GM21737 (cell line): ENCODE measurements around the gene ZNF655.
A peak's percentile ranks its signal among the peaks of the same experiment; 100 is the strongest.
"Not testable (repeated sequence)": the region's sequence is repeated elsewhere in the genome, so short reads cannot be mapped to it uniquely, and the experiment has no call there.

ENCODE experiments used
- ATAC-seq: cut with Tn5 transposase; IDR thresholded peaks from one replicate; pipeline ENCODE4 v1.9.1; 2021; ENCODE audit warnings: mild to moderate bottlenecking, moderate library complexity; ENCODE audit not compliant: unreplicated experiment

ZNF655 gene, protein sequence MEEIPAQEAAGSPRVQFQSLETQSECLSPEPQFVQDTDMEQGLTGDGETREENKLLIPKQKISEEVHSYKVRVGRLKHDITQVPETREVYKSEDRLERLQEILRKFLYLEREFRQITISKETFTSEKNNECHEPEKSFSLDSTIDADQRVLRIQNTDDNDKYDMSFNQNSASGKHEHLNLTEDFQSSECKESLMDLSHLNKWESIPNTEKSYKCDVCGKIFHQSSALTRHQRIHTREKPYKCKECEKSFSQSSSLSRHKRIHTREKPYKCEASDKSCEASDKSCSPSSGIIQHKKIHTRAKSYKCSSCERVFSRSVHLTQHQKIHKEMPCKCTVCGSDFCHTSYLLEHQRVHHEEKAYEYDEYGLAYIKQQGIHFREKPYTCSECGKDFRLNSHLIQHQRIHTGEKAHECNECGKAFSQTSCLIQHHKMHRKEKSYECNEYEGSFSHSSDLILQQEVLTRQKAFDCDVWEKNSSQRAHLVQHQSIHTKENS

DNA sequence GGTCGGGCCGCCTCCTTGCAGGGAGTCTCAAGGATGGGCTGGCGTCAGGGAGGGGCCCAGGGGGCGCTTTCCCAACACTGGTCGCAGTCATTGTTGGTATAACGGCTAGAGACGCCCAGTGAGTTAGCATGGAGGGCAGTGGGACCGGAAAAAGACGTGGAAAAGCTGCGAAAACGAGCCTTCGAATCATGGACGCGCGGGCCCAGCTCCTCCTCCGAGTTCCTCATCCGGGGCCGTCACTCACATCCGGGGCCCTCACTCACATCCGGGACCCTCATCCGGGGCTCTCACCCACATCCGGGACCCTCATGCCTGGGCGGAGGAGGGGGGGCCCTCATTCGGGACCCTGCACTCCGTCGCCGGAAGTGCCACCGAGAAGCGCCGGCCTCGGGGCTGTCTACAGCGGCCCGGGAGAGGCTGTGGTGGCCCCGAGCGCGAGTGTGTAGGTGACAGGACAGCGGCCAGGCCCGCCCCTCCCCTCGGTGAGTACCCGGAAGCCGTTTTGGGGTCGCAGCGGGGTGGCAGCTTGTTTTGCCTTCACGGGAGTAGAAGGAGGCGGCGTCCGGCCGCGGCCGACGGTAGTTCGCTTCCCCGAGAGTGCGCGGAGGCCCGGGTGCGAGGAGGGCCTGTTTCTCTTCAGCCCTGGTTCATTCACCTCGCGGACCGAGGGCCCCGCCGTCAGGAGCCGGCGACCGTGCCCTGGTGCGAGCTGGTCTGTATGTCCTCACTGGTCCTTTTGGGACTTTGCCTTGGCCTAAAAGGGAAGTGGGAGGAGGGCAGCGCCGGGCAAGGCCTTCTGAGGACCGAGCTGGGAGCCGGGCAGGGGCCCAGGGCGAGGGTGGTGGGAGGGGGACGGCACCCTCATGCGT is at the start of gene ZNF655:
ZNF655 (plus strand) TSS at position 337 of the 869 bp plus-strand sequence. CDS start 1,918 bp downstream, outside the sequence.
- peak; percentile 71 for ATAC-seq

DNA sequence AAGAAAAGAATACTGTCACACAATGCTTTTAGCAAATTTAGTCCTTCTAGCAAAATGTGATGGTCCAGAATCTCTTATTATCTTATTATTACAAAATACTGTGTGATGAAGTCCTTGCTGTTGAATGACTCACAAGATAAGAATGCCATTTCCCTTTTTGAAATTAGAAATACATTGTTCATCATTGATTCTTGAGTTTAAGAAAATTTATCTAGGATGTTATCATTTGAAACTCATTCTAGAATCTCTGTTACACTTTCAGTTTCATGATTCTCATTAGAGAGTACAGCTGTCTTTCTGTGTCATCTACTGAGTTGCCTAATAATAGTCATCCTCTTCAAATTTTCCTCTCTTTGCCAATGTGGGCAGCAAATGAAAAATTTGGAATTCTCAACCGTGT is 44.4 kb upstream of the ZNF655 start:
- no peak for ATAC-seq

DNA sequence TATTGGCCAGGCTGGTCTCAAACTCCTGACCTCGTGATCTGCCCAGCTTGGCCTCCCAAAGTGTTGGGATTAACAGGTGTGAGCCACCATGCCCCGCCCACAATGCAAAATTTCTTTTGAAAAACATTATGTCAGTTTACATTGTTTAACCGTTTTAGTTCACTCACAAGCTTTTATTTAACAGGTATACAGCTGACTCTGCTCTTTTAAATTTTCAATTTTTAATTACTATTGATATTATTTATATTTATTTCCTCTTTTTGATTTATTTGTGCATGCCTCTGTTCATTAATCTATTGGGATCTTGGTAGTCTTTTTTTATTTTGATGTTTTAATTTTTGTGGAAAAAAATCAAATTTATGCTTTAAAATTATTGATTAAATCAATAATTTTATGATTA is 37.0 kb upstream of the ZNF655 start:
- no peak for ATAC-seq

DNA sequence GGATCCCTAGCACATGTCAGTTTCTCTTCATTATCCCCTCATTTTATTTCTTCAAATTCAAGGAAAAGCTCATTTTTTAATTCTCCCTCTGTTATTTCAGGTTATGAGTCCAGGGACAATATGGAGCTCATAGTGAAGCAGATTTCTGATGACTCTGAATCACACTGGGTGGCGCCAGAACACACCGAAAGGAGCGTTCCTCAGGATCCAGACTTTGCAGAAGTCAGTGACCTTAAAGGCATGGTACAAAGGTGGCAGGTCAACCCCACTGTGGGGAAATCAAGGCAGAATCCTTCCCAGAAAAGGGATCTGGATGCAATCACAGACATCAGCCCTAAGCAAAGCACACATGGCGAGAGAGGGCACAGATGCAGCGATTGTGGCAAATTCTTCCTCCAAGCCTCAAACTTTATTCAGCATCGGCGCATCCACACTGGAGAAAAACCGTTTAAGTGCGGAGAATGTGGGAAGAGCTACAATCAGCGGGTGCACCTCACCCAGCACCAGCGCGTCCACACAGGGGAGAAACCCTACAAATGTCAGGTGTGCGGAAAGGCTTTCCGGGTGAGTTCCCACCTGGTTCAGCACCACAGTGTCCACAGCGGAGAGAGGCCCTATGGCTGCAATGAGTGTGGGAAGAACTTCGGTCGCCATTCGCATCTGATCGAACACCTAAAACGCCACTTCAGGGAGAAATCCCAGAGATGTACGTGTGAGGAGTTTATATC is 32.6 kb upstream of the ZNF655 start:
- no peak for ATAC-seq

DNA sequence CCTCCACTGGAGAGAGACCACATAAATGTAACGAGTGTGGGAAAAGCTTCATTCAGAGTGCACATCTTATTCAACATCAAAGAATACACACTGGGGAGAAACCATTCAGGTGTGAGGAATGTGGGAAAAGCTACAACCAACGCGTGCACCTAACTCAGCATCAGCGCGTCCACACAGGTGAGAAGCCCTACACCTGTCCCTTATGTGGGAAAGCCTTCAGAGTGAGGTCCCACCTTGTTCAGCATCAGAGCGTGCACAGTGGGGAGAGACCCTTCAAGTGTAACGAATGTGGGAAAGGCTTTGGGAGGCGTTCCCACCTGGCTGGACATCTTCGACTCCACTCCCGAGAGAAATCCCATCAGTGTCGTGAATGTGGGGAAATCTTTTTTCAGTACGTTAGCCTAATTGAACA is 27.1 kb upstream of the ZNF655 start:
- ATAC-seq: no peak

DNA sequence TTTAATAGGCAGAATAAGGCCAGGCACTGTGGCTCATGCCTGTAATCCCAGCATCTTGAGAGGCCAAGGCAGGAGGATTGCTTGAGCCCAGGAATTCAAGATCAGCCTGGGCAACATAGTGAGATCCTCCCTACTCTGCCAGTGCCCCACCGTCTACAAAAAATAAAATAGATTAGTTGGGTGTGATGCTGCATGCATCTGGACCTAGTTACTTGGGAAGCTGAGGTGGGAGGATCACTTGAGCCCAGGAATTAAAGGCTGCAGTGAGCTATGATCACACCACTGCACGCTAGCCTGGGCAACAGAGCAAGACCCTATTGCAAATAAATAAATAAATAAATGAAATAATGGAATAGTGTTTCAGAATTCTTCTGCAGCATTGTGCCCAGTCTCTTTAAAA is 22.8 kb upstream of the ZNF655 start:
- ATAC-seq: no peak

DNA sequence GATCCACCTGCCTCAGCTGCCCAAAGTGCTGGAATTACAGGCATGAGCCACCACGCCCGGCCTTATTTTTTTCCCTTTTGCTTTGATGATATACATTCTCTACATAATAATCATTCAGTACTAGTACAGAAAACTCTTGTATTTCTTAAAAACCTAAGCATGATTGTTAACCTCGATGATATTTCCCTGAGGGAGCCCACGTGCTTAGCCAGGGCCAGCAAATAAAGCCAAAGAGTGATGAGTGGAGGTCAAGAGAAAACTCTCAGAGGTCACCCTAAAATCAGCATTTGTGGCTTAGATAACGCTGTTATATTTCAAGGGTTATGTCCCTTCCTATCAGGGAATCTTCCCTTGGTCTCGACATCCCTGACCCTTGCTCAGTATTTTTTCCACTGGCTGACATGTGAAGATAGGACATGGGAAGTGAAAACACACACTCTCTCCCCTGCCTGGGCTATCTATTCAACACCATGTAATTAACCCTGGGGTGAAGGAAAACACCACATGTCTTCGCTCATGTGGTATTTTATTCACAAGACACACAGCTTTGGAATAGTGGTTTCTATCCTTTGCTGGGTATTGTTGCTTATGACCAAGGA is 19.1 kb upstream of the ZNF655 start:
- no peak for ATAC-seq

DNA sequence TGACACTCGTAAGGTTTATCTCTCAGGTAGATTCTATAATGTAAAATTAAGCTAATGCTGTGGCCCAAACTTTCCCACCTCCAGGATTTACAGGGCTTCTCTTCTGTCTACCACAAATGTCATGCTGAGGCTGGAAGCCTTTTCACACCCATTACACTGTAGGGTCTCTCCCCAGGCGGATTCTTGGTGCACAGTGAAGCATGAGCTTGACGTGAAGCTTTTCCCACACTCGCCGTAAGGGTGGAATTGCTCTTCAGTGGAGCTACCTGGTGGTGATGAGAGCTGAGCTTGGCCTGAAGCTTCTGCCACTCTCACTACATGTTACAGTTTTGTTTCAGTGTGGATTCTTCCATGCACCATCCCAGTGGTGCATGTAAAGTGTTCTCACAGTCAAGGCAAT is 17.9 kb upstream of the ZNF655 start:
- ATAC-seq: no peak

DNA sequence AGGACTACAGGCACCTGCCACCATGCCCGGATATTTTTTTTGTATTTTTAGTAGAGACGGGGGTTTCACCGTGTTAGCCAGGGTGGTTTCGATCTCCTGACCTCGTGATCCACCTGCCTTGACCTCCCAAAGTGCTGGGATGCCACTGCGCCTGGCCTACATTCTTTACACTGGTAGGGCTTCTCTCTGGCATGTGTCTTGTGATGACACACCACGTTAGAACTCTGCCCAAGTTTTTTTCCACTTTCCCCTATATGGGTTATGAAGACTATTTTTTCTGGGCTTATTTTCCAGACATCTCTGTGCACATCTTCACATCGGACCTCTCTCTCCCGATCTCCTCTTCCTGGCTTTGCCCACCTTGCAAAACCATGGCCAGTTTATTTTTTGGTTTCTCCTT is 17.2 kb upstream of the ZNF655 start:
- no peak for ATAC-seq

DNA sequence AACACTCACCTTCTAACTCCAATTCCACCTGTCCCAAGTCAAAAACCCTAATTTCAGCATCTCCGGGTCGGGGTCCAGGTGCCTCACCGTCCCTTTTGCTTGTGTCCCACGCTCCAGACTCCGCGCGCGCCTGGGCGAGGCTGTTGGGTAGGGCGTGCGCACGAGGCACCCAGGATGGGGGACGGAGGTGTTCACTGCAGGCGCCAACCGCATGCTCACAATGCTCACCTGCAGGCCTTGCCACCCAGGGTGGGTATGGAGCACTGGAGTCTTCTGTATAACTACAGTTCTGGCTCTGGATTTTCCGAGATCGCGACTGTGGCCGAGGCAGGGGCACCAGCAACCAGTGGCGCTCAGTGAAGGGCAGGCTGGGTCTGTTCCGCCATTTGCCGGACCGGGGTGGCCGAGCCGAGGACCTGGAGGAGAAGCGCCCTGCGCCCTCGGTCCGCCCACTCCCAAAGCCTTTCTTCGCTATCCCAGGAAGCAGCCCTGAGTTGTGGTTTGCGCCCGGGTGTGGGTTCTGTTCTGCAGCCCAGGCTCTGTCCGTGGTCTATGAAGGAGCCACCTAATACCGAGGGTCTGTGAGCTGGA is 15.3 kb upstream of the ZNF655 start:
- ATAC-seq: no peak

DNA sequence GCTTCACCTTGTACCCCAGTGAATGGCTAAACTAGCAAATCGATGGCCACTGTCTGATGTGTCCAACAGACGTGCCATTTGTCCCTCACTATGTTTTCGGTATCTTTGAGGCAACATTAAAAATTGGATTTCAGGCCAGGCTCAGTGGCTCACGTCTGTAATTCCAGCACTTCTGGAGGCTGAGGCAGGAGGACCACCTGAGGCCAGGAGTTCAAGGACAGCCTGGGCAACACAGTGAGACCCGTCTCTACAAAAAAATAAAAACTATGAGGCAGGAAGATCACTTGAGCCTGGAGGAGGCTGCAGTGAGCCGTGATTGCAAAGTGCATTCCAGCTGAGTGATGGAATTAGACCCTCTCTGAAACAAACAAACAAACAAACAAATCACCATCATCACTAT is 14.5 kb upstream of the ZNF655 start:
- no peak for ATAC-seq

DNA sequence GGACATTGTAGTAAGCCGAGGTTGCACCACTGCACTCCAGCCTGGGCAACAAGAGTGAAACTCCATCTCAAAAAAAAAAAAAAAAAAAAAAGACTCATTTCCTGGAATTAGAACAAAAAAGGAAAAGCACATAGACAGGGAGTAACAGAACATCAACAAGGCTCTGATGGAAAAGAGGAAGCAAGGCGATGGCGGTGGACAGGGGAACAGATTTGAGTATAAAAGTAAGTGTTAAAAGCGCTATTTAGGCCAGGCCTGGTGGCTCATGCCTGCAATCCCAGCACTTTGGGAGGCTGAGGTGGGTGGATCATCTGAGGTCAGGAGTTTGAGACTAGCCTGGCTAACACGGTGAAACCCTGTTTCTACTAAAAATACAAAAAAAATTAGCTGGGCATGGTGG is 13.1 kb upstream of the ZNF655 start:
- ATAC-seq: not testable (repeated sequence)

DNA sequence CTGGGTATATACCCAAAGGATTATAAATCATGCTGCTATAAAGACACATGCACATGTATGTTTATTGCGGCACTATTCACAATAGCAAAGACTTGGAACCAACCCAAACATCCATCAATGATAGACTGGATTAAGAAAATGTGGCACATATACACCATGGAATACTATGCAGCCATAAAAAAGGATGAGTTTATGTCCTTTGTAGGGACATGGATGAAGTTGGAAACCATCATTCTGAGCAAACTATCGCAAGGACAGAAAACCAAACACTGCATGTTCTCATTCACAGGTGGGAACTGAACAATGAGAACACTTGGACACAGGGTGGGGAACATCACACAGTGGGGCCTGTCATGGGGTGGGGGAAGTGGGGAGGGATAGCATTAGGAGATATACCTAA is 8.9 kb upstream of the ZNF655 start:
- ATAC-seq: not testable (repeated sequence)

DNA sequence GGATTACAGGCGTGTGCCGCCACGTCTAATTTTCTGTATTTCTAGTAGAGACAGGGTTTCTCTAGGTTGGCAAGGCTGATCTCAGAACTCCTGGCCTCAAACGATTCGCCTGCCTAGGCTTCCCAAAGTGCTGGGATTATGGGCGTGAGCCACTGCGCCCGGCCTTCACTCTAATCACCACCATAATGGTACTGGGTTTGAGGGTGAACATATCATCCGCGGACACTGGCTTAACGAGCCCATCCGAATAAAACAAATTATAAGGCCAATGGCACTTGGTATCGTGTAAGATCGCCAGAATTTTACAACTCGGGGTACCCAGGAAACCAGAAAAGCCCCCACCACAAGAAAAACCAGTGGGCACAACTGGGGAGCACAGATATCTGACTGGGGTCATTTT is 7.1 kb upstream of the ZNF655 start:
- no peak for ATAC-seq

DNA sequence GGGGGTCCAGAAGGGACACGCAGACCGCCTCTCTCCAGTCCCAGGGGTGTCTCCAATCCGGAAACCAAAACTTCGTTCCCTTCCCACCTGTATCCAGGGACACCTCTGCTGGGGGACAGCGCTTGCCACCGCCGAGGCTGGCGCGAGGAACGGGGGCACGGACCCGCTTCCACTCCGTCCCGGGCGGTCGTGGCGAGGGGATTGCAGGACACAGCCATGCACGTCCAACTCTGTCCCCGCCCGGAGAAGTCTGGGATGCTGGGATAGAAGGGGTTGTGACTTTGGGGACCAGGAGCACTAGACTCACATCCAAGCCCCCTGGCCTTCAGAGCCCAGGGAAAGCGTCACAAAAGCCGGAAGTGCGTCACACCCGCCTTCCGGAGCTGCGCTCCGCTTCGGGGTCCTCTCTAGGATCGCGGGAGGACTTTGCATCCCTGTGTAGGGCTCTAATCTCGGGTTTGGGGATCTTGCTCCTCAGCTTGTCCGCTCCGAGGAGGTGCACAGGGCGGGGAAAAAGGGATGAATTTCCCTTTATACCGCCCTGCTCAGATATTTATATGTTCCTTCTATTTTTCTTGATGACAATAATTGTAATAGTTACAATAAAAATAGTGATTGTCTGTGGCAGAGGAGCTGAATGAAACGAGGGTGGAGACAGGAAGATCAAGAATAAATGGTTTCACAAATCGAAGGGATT is 6.5 kb upstream of the ZNF655 start, which contains the start of gene FAM200A:
FAM200A (minus strand) TSS at position 348 of the 697 bp plus-strand sequence. CDS start 3,707 bp downstream, outside the sequence.
- ATAC-seq: peak; percentile 94

DNA sequence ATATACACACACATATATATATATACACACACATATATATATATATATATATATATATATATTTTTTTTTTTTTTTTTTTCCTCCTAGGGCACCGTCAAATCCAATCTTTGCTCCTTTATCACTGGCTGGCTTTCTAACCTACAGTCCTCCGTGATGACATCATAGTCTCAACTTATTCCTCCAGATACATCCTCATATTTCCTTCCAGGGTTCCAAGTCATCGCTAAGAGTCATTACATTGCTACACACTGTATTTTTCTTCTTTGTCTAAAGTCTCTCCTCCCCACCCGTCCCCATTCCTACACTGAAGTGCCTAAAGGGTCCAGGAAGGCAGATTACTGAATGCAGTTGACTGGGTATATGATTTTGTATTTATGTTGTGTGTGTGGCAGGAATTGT is 5.4 kb upstream of the ZNF655 start:
- no peak for ATAC-seq

DNA sequence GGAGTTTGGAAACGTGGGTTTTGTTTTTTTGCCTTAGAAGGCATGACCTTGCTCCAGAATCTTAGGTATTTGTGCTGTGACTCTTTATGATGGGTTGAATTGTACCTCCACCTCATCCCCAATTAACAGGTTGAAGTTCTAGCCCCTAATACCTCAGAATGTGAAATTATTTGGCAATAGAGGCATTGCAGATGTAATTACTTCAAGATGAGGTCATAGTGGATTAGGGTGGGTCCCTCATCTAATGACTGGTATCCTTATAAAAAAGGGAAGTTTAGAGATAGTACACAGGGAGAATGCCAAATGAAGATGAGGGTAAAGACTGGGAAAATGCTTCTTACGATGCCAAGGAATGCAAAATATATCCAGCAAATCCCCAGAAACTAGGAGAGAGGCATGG is 3.5 kb upstream of the ZNF655 start:
- ATAC-seq: no peak

DNA sequence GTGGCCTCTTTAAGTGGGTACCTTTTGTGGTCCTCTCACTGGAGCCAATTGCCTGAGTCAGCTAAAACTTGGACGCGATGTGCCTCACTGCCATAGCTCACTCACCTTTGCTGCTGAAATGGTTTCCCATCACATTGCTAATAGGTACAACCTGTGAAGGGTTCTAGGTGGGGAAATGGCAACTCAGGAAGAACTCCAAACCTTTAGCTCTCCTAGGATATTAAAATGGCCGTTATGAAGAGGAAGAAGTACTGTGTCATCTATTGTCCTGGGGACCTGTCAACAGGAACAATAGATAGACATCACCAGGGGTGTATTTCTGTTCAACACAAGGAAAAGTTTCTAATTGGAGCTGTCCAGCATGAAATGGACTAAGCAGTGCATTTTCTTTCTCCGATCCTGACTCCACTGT is 1.2 kb upstream of the ZNF655 start:
- no peak for ATAC-seq

DNA sequence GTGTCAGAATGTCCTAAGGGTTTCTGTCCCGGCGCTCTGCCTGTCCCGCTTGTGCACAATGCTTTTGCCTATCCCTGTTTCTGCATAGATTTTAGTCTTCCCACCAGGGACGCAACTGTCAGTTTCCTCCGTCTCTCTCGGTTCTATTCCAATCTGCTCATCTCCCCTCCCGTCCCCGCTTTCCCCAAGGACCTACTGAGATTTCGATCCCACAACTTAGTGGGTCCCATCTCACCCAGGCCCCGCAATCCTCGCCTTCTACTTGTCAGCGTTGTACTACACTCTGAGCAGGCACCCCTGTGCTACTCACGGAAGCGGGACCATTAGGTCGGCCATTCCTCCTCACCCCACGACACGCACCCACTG is 519 bp upstream of the ZNF655 start:
- peak; percentile 43 for ATAC-seq
